Testis (tissue), 2 donors: Measurements from ENCODE around the gene MTA3.

Experiments used
- CTCF ChIP-seq, 3 experiments: fragments of 450-650 bp in 2 of 3; fragments of 200-600 bp in 1 of 3; sonication (generic) in 1 of 3; IDR thresholded peaks; one replicate each; pipeline ENCODE4 v1.5.1; 2016 to 2019; ENCODE audit warnings: antibody characterized with exemption in 3 of 3, mild to moderate bottlenecking in 2 of 3, moderate library complexity in 1 of 3
- POLR2A ChIP-seq: fragments of 450-650 bp; IDR thresholded peaks from one replicate; pipeline ENCODE4 v1.6.1; 2017; ENCODE audit warnings: antibody characterized with exemption, mild to moderate bottlenecking, moderate library complexity

- TF ChIP-seq CTCF (IDR thresholded peaks at IDR 0.05) (no peak), POLR2A (no peak)
Measured at GRCh38 chr2:42802150-42802549, 233.7 kb downstream of the MTA3 start.
